Smooth muscle cell (in vitro differentiated cells): ENCODE results near the gene TMEM145. TPM values are rescaled to one million over a fixed set of nuclear protein-coding genes. Genes with fewer than 3 reads are reported as not detected.

Experiments
- DNase-seq: peaks from one replicate; lab custom pipeline; 2025; ENCODE audit not compliant: unreplicated experiment; lab: John Stamatoyannopoulos, UW
- H2AFZ ChIP-seq: fragments of 200-600 bp; sonication (generic); 2 replicates; pipeline ENCODE4 v1.6.0; 2016; ENCODE audit warnings: antibody characterized with exemption, low read depth, mild to moderate bottlenecking
- H3F3A ChIP-seq: fragments of 200-600 bp; sonication (generic); 2 replicates; pipeline ENCODE4 v1.6.0; 2017; ENCODE audit warnings: antibody characterized with exemption, low read depth
- H3K27ac ChIP-seq: fragments of 200-600 bp; sonication (generic); 2 replicates; pipeline ENCODE4 v1.5.1; 2016; ENCODE audit warnings: low read depth, mild to moderate bottlenecking
- H3K27me3 ChIP-seq: fragments of 200-600 bp; sonication (generic); 2 replicates; pipeline ENCODE4 v1.6.1; 2016; ENCODE audit warnings: low read depth, mild to moderate bottlenecking
- H3K36me3 ChIP-seq: fragments of 200-600 bp; sonication (generic); 2 replicates; pipeline ENCODE4 v1.5.1; 2016; ENCODE audit warnings: low read depth
- H3K4me1 ChIP-seq: fragments of 200-600 bp; sonication (generic); 2 replicates; pipeline ENCODE4 v1.5.1; 2016; ENCODE audit warnings: low read depth
- H3K4me2 ChIP-seq: fragments of 200-600 bp; sonication (generic); 2 replicates; pipeline ENCODE4 v1.6.0; 2016; ENCODE audit warnings: mild to moderate bottlenecking
- H3K4me3 ChIP-seq: fragments of 200-600 bp; sonication (generic); 2 replicates; pipeline ENCODE4 v1.5.1; 2016; ENCODE audit warnings: mild to moderate bottlenecking
- H3K79me2 ChIP-seq: fragments of 200-600 bp; sonication (generic); 2 replicates; pipeline ENCODE4 v1.6.0; 2016; ENCODE audit warnings: low read depth, mild to moderate bottlenecking
- H3K9ac ChIP-seq: fragments of 200-600 bp; sonication (generic); 2 replicates; pipeline ENCODE4 v1.6.0; 2016; ENCODE audit warnings: low read depth
- H3K9me3 ChIP-seq: fragments of 200-600 bp; sonication (generic); replicated peaks from 2 replicates; pipeline ENCODE4 v1.5.1; 2016; ENCODE audit warnings: low read depth
- H4K20me1 ChIP-seq: fragments of 200-600 bp; sonication (generic); 2 replicates; pipeline ENCODE4 v1.6.0; 2016; ENCODE audit warnings: low read depth
- WGBS: methylation state at CpG from one replicate; pipeline ENCODE4 v1.1.7; 2016; ENCODE audit warnings: low lambda C conversion rate; 5-methylcytosine and 5-hydroxymethylcytosine counted together
- polyA plus RNA-seq: library from polyadenylated mRNA; unstranded; fragments of >200 nt; fragmentation: Nextera tagmentation; extraction: Ambion mirVana; gene quantifications from 2 replicates; pipeline ENCODE4 v1.2.1, GENCODE V29; 2016
- total RNA-seq: library from RNA; depleted of rRNA; stranded (reverse); fragments of >200 nt; gene quantifications from 2 replicates; pipeline ENCODE4 v1.2.3, GENCODE V29; 2014
- TF ChIP-seq, protein P1 (sequence below): fragments of 200-600 bp; sonication (generic); IDR thresholded peaks from 2 replicates; pipeline ENCODE4 v1.5.1; 2017; ENCODE audit warnings: borderline replicate concordance, mild to moderate bottlenecking, antibody characterized with exemption; ENCODE audit not compliant: insufficient read depth, poor library complexity, severe bottlenecking

The TMEM145 gene
- total and polyA plus RNA-seq, 2 experiments from 2014 or later, result 0.11 TPM; not detected in 1

DNA sequence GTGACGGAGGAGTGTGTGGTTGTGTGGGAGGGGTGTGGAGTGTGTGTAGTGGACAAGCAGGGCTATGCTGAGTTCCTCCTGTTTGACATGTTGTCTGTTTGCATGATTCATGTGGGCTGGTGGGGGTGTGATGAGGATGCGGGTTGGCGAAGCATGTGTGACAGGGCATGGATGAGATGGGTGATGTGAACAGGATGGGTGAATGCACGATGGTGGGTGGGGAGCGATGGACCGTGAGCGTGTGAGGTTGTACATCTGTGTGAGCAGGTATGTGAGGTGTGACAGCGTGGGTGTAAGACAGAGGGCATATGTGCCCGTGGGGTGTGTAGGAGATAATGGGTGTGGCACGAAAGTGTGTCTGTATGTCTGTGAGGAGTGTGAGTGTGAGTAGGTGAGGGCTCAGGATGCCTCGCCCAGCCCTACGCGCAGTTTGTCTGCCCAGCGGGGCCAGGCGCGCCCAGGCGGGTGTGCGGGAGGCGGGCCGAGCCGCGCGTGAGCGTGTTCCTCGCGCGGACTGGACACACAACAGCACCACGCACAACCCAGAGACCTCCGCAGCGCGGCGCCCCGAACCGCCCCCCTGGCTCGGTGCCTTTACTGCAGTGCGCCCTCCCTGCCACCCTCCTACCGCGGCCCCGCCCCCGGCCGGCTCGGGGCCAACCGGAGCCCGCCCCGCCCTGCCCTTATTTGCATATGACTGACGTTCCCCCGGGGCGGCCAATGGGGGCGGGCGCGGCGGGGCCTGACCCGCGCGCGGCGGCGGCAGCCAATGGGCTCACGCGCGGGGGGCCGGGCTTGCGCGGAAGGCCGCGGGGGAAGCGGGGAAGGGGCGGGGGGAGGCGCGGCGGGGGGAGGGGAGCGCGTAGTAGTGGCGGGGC is 29.7 kb upstream of the TMEM145 start:
- H3K79me2 ChIP-seq, result peaks cover 12% of the 10 kb centered on the region
- peaks cover 42% of the 10 kb centered on the region for H4K20me1 ChIP-seq
- H3K27ac ChIP-seq, result peak overlapping the region; percentile 97
- H3K36me3 ChIP-seq, result no peaks in the 10 kb centered on the region
- peaks cover 33% of the 10 kb centered on the region for H3F3A ChIP-seq
- peak overlapping the region; percentile 40 for H3K4me3 ChIP-seq
- H3K4me1 ChIP-seq, result peaks cover 36% of the 10 kb centered on the region
- peak overlapping the region; percentile 95 for H3K4me2 ChIP-seq
- WGBS, result 10% methylated on average over 11 of the region's 74 CpGs
- H3K9me3 ChIP-seq, result no peaks in the 10 kb centered on the region
- peak overlapping the region; percentile 49 for H3K9ac ChIP-seq
- peak; percentile 90 for DNase-seq
- H2AFZ ChIP-seq, result no peak overlapping the region
- H3K27me3 ChIP-seq, result no peaks in the 10 kb centered on the region
- TF ChIP-seq, protein P1, sequence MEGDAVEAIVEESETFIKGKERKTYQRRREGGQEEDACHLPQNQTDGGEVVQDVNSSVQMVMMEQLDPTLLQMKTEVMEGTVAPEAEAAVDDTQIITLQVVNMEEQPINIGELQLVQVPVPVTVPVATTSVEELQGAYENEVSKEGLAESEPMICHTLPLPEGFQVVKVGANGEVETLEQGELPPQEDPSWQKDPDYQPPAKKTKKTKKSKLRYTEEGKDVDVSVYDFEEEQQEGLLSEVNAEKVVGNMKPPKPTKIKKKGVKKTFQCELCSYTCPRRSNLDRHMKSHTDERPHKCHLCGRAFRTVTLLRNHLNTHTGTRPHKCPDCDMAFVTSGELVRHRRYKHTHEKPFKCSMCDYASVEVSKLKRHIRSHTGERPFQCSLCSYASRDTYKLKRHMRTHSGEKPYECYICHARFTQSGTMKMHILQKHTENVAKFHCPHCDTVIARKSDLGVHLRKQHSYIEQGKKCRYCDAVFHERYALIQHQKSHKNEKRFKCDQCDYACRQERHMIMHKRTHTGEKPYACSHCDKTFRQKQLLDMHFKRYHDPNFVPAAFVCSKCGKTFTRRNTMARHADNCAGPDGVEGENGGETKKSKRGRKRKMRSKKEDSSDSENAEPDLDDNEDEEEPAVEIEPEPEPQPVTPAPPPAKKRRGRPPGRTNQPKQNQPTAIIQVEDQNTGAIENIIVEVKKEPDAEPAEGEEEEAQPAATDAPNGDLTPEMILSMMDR, result no peak

DNA sequence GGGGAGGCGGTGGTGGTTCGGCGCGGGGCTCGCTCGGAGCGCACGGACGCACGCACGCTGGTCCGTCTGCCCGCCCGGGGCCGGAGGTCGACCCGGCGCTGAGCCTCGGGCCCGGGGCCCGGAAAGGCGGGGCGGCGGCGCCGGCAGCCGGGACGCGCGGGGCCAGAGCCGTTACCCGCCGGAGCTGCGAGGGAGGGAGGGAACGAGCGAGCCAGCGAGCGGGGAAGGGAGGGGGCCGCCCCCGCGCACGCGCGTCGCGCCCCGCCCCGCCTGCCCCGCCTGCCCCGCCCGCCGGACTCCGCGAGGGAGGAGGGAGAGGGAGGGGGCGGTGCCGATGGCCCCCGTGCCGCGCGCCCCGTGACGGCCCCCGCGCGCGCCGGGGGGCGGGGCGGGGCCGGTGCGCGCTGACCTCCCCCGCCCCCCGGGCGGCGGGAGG is 29.0 kb upstream of the TMEM145 start:
- H3K9ac ChIP-seq, result no peak overlapping the region
- peak; percentile 89 for DNase-seq
- H3K4me2 ChIP-seq, result peak overlapping the region; percentile 63
- H3F3A ChIP-seq, result peaks cover 26% of the 10 kb centered on the region
- peaks cover 36% of the 10 kb centered on the region for H3K4me1 ChIP-seq
- H3K79me2 ChIP-seq, result peaks cover 12% of the 10 kb centered on the region
- no peaks in the 10 kb centered on the region for H3K9me3 ChIP-seq
- 0% methylated on average over 6 of the region's 76 CpGs for WGBS
- no peak overlapping the region for H2AFZ ChIP-seq
- no peaks in the 10 kb centered on the region for H3K36me3 ChIP-seq
- H3K27me3 ChIP-seq, result no peaks in the 10 kb centered on the region
- H3K4me3 ChIP-seq, result peak overlapping the region; percentile 40
- peaks cover 46% of the 10 kb centered on the region for H4K20me1 ChIP-seq
- TF ChIP-seq, protein P1, result no peak
- no peak overlapping the region for H3K27ac ChIP-seq

DNA sequence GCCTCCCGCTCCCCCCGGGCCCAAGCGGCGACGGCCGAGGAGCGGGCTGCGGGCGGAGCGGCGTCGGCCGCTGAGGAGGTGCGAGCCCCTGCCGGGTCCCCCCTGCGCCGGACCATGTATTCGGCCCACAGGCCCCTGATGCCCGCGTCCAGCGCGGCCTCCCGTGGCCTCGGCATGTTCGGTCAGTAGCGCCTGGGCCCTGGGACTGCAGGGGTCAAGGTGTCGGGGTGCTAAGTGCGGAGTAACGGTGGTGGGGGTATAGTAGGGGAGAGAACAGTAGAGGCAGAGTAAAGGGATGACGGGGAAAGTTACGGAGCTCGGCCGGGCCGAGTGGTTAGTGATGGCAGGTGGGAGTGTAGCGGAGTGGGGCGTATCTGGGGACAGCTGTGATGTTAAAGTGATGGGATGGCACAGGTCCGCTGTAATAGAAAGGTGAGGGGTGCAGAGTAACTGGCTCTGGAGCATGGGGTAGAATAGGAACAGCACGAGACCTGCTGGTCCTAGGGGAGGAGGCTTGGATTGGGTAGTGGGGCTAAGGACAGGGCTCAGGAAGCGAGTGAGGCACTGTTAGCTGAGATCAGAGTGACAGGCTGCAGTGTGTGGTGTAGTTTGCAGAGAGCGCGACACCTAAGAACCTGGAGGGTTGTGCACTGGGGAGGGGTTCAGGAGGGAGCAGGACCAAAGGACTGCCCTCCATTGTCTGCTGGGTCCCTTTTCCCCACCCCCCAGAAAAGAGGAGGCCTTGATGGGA is 28.3 kb upstream of the TMEM145 start:
- peak overlapping the region; percentile 100 for H3K4me2 ChIP-seq
- TF ChIP-seq, protein P1, result no peak

More for the DNA sequence above, 28.3 kb upstream of the TMEM145 start:
- no peaks in the 10 kb centered on the region for H3K27me3 ChIP-seq
- H3K36me3 ChIP-seq, result no peaks in the 10 kb centered on the region
- peak overlapping the region; percentile 71 for H3K4me3 ChIP-seq
- no peak for DNase-seq
- no peak overlapping the region for H3K27ac ChIP-seq
- H4K20me1 ChIP-seq, result peaks cover 47% of the 10 kb centered on the region
- 6% methylated on average over 38 of the region's 41 CpGs for WGBS
- peaks cover 30% of the 10 kb centered on the region for H3K4me1 ChIP-seq
- H3F3A ChIP-seq, result peaks cover 25% of the 10 kb centered on the region
- H3K9me3 ChIP-seq, result no peaks in the 10 kb centered on the region
- peaks cover 12% of the 10 kb centered on the region for H3K79me2 ChIP-seq
- H2AFZ ChIP-seq, result no peak overlapping the region
- no peak overlapping the region for H3K9ac ChIP-seq
